HTR-8/SVneo (cell line): Measurements from ENCODE around the gene SEC31A.

Experiments used
- DNase-seq: peaks from one replicate; pipeline ENCODE4 v3.0.0; 2011; ENCODE audit warnings: low spot score, mixed read lengths; ENCODE audit not compliant: insufficient read length
- FAIRE-seq: peaks from 2 replicates; lab custom pipeline; 2011; peaks lifted over from hg19 to GRCh38; lab: Jason Lieb, UNC

SEC31A gene

DNA sequence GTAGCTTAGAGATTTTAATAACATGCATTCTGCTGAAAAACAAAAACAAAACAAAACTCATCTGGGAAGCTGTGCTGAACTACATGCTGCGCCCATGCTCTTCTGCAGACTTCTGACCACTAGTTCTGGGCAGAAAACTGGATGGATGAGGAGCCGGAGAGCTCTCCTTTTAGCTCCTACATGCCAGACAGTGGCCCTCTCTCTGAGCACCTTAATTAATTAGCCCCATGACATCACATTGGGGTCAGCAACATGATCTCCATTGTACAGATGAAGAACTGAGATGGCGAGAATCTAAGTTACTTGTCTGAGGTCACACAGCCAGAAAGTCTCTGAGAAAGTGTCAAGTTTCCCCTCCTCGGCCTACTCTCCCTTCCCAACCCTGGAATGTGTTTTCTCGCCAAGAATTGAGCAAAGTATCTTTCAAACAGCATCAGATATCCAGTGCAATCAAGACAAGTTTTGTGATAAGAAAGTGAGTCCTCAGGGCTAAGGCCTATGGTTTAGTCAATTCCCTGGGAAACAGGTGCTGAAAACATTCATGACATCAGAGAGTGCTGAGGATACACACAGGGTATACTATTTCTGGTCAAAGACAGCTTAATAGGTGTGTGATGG is 113.9 kb downstream of the SEC31A start:
- DNase-seq, result no peak
- no peak for FAIRE-seq

DNA sequence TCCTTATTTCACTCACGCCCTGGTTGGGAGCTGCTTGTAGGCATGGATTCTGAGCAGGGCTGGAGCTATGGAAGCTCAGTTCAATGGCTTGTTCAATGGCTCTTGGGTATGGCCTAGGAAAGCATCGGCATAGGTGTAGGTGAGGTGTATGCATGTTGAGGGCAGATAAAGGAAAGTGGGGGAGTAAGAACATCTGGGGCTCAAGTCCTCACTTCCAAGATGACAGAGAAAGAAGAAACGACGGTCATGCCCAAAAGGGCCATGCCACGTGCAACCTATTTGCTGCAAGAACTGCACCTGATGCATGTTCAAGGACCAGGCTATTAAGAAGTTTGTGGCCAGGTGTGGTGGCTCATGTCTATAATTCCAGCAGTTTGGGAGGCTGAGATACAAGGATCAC is 115.7 kb downstream of the SEC31A start:
- no peak for DNase-seq
- FAIRE-seq, result no peak

- DNase-seq (no peak), FAIRE-seq (no peak)
Measured at GRCh38 chr4:82774711-82775171, 116.2 kb downstream of the SEC31A start.

GRCh38 chr4:82773057-82773456 is 117.9 kb downstream of the SEC31A start:
- no peak for DNase-seq
- FAIRE-seq, result no peak

DNA sequence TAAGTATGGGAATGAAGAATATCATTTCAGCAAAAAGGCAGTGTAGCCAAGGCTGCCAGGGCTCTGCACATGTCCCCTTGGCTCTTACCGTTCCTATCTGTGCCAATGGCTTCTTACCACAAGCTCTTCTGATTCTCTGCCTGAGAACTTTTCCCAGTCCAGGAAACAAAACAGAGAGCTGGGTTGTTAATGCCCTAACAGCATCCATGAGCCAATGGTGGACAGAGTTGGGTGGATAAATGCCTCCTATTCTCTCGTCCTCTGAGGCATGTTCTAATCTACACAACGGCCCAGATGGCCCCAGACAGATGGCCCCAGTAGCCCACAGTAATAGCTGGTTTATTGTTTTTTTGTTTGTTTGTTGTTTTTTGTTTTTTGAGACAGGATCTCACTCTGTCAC is 120.3 kb downstream of the SEC31A start:
- no peak for FAIRE-seq
- DNase-seq, result no peak
